Calu3 (cell line): Measurements from ENCODE around the gene SH3BP4. TPM values are rescaled to one million over a fixed set of nuclear protein-coding genes. Genes with fewer than 3 reads are reported as not detected.

Source experiments
- BruUV-seq: library from RNA; stranded (reverse); fragments of 400-500 nt; replicated peaks from 2 replicates; lab custom pipeline; 2021; lab: Mats Ljungman, UMichigan
- CTCF ChIA-PET: fragments of 300-600 bp; sonication (Branson Sonifier 250); formaldehyde crosslinking; loops from one replicate; lab custom pipeline; 2022; ENCODE audit warnings: antibody characterized with exemption; lab: Charles Lee
- DNase-seq: peaks from one replicate; pipeline ENCODE4 v3.0.0; 2022
- H3K27ac Mint-ChIP-seq: one replicate; pipeline ENCODE4 v1.8.0; 2022; ENCODE audit warnings: mixed read lengths; ENCODE audit not compliant: unreplicated experiment
- H3K27me3 Mint-ChIP-seq: one replicate; pipeline ENCODE4 v1.8.0; 2022; ENCODE audit warnings: mixed read lengths; ENCODE audit not compliant: unreplicated experiment
- H3K36me3 Mint-ChIP-seq: one replicate; pipeline ENCODE4 v1.8.0; 2022; ENCODE audit warnings: mild to moderate bottlenecking, moderate library complexity, mixed read lengths; ENCODE audit not compliant: insufficient read depth, unreplicated experiment
- H3K4me1 Mint-ChIP-seq: one replicate; pipeline ENCODE4 v1.8.0; 2022; ENCODE audit warnings: mild to moderate bottlenecking, low read depth, mixed read lengths; ENCODE audit not compliant: unreplicated experiment
- H3K4me3 Mint-ChIP-seq: one replicate; pipeline ENCODE4 v1.8.0; 2022; ENCODE audit warnings: mild to moderate bottlenecking, low read depth, moderate library complexity, mixed read lengths; ENCODE audit not compliant: unreplicated experiment
- H3K9me3 Mint-ChIP-seq: one replicate; pipeline ENCODE4 v1.8.0; 2022; ENCODE audit warnings: low read depth, mixed read lengths; ENCODE audit not compliant: unreplicated experiment
- CTCF ChIP-seq: fragments of 200-600 bp; IDR thresholded peaks from one replicate; pipeline ENCODE4 v1.8.0; 2022; ENCODE audit warnings: antibody characterized with exemption; ENCODE audit not compliant: unreplicated experiment
- intact Hi-C: fragments of 100-400 bp; cut with micrococcal nuclease; formaldehyde crosslinking; loops from one replicate; pipeline ENCODE4 v1.10.0; 2022; ENCODE audit not compliant: unreplicated experiment
- total RNA-seq: library from RNA; stranded (reverse); gene quantifications from 2 replicates; pipeline ENCODE4 v1.2.3, GENCODE V29; 2022

SH3BP4 gene
- total RNA-seq, 1 experiment from 2014 or later = 36.9 TPM

- intact Hi-C loops = no loop called here
- BruUV-seq = no TSS peak
- H3K27me3 Mint-ChIP-seq = no peaks in the 10 kb centered on the region
- H3K27ac Mint-ChIP-seq = peak overlapping the region; percentile 50
- no peaks in the 10 kb centered on the region for H3K9me3 Mint-ChIP-seq
- peaks cover 63% of the 10 kb centered on the region for H3K4me1 Mint-ChIP-seq
- peak; percentile 63 for DNase-seq
- CTCF ChIA-PET = interaction anchor here (1.2 kb wide), 1 partner anchor 15 kb away, joined by 3 read pairs; no protein-coding TSS in a partner anchor
- H3K36me3 Mint-ChIP-seq = peaks cover 14% of the 10 kb centered on the region
- TF ChIP-seq CTCF = no peak
- peak overlapping the region; percentile 14 for H3K4me3 Mint-ChIP-seq
Observed at GRCh38 chr2:234996069-234996940, 44.5 kb downstream of the SH3BP4 start.

DNA sequence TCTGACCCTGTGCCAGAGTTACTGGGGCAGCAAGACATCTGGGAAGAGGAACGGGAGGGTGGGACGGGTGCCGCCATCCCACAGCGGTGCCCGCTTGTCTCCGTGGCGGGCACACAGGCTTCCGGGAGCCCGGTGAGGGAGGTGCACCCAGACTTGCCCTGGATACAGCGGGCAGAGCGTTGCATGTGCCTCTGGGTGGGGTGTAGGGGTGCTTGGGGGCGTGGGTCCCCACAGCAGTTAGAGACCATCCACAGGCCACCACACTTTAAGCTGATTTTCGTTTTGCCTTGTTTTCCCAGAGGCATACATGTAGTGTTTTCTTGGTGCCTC, 45.1 kb downstream of the SH3BP4 start:
- TF ChIP-seq CTCF = no peak
- no peaks in the 10 kb centered on the region for H3K9me3 Mint-ChIP-seq
- peaks cover 69% of the 10 kb centered on the region for H3K4me1 Mint-ChIP-seq
- intact Hi-C loops = no loop called here
- CTCF ChIA-PET = no interaction called here
- peaks cover 19% of the 10 kb centered on the region for H3K36me3 Mint-ChIP-seq
- no peaks in the 10 kb centered on the region for H3K27me3 Mint-ChIP-seq
- no TSS peak for BruUV-seq
- DNase-seq = no peak
- H3K4me3 Mint-ChIP-seq = no peak overlapping the region
- no peak overlapping the region for H3K27ac Mint-ChIP-seq

DNA sequence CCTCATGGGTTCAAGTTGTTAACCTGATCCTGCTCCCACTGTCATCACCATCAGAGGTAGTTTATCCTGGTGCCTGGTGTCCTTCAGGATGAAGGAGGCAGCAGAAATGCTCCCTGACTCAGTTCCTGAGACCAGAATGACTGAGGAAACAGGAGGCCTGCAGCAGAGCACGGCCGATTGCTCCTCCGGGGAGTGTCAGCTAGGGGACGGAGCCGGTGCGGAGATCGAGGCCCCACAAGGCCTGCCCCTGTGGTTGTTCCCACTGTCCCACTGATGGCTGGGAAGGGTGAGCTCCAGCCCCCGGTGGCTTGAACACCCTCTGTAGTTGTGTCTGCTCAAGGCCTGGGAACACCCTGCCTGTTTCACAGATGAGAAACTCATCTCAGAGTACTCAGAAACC, 45.6 kb downstream of the SH3BP4 start:
- H3K9me3 Mint-ChIP-seq = no peaks in the 10 kb centered on the region
- H3K4me3 Mint-ChIP-seq = no peak overlapping the region
- intact Hi-C loops = no loop called here
- H3K27ac Mint-ChIP-seq = no peak overlapping the region
- peaks cover 73% of the 10 kb centered on the region for H3K4me1 Mint-ChIP-seq
- no peak for TF ChIP-seq CTCF
- CTCF ChIA-PET = no interaction called here
- no peaks in the 10 kb centered on the region for H3K27me3 Mint-ChIP-seq
- DNase-seq = no peak
- peaks cover 19% of the 10 kb centered on the region for H3K36me3 Mint-ChIP-seq
- no TSS peak for BruUV-seq

GRCh38 chr2:234998404-234999211, 46.8 kb downstream of the SH3BP4 start:
- intact Hi-C loops = no loop called here
- CTCF ChIA-PET = interaction anchor here (0.6 to 0.9 kb wide), 2 partner anchors 9 to 130 kb away, joined by 3 read pairs; no protein-coding TSS in a partner anchor
- no peaks in the 10 kb centered on the region for H3K27me3 Mint-ChIP-seq
- DNase-seq = no peak
- peaks cover 71% of the 10 kb centered on the region for H3K4me1 Mint-ChIP-seq
- no peak overlapping the region for H3K27ac Mint-ChIP-seq
- TF ChIP-seq CTCF = no peak
- H3K9me3 Mint-ChIP-seq = no peaks in the 10 kb centered on the region
- no TSS peak for BruUV-seq
- peaks cover 19% of the 10 kb centered on the region for H3K36me3 Mint-ChIP-seq
- H3K4me3 Mint-ChIP-seq = no peak overlapping the region
